8988T (cell line): ENCODE results near the gene MED1.

Experiments
- DNase-seq: peaks from one replicate; pipeline ENCODE4 v3.0.0; 2011

MED1 gene

DNA sequence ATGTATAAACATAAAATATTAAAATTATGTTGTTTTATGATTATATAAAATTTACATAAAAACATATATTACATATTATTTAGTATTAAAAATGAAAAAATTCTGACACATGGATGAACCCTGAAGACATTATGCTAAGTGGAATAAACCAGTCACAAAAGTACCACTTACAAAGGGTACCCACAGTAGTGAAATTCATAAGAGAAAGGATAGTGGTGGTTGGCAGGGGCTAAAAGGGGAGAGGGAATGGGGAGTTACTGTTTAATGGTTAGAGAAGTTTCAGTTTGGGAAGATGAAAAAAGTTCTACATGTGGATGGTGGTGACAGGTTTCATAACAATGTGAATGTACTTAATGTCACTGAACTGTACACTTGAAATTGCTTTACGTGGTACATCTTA, 91.1 kb downstream of the MED1 start:
- no peak for DNase-seq

DNA sequence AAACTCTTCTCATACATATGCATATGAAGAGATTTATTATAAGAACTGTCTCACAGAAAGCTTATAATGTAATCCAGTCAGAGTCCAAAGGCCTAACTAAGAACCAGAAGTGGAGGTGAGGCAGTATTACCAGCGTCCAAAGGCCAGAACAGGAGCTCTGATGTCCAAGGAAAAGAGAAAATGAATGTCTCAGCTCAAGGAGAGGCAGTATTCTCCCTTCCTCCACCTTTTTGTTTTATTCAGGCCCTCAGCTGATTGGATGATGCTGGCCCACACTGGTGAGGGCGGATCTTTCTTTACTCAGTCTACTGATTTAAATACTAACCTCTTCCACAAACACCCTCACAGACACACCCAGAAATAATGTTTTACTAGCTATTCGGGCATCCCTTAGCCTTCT, 93.1 kb downstream of the MED1 start:
- no peak for DNase-seq

DNA sequence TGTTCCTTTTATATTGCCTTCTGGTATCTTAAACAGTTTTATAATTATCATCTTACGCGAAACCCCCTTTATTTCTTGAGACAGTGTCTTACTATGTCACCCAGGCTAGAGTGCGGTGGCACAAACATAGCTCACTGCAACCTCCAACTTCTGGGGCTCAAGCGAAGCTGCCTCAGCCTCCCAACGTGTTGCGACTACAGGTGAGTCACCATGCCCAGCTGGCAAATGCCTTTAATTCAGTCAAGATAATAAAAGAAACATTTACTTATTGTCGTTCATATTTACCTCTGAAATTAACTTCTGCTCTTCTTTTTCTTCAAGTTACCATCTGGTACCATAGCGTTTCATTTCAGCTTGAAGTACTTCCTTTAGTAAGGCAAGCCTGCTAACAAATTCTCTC, 93.6 kb downstream of the MED1 start:
- no peak for DNase-seq
